Neuronal stem cell (in vitro differentiated cells): ENCODE measurements around the gene PSMD11.

Experiments used
- DNase-seq: peaks from one replicate; pipeline ENCODE4 v3.0.0-alpha.2; 2013; ENCODE audit warnings: low spot score
- H2AFZ ChIP-seq: one replicate; pipeline ENCODE4 v1.6.1; 2013; ENCODE audit warnings: mild to moderate bottlenecking, low read length, inconsistent platforms
- H2AK5ac ChIP-seq: 2 replicates; pipeline ENCODE4 v1.6.1; 2013; ENCODE audit warnings: low read depth, mild to moderate bottlenecking, inconsistent platforms, low read length, moderate library complexity, mixed read lengths
- H2BK120ac ChIP-seq: 2 replicates; pipeline ENCODE4 v1.6.1; 2013; ENCODE audit warnings: low read depth, mild to moderate bottlenecking, inconsistent platforms, low read length, moderate library complexity, mixed read lengths
- H2BK12ac ChIP-seq: one replicate; pipeline ENCODE4 v1.6.1; 2013; ENCODE audit warnings: low read length, inconsistent platforms
- H2BK15ac ChIP-seq: 2 replicates; pipeline ENCODE4 v1.6.1; 2013; ENCODE audit warnings: mild to moderate bottlenecking, low read length, inconsistent platforms, mixed read lengths
- H2BK5ac ChIP-seq: one replicate; pipeline ENCODE4 v1.6.1; 2013; ENCODE audit warnings: inconsistent platforms, mild to moderate bottlenecking, low read length, moderate library complexity
- H3K14ac ChIP-seq: one replicate; pipeline ENCODE4 v1.6.1; 2013; ENCODE audit warnings: low read length, inconsistent platforms
- H3K18ac ChIP-seq: 2 replicates; pipeline ENCODE4 v1.6.1; 2013; ENCODE audit warnings: low read length, inconsistent platforms
- H3K23ac ChIP-seq: 2 replicates; pipeline ENCODE4 v1.6.1; 2013; ENCODE audit warnings: low read depth, mild to moderate bottlenecking, mixed read lengths, low read length, inconsistent platforms; ENCODE audit not compliant: poor library complexity
- H3K27ac ChIP-seq: replicated peaks from 3 replicates; pipeline ENCODE4 v1.5.1; 2013; ENCODE audit warnings: low read length, inconsistent platforms
- H3K27me3 ChIP-seq, 3 experiments: 2 replicates each; pipeline ENCODE4 v1.6.1; 2013; ENCODE audit warnings: low read length in 3 of 3, mild to moderate bottlenecking in 2 of 3, inconsistent platforms in 1 of 3, low read depth in 1 of 3, mixed read lengths in 1 of 3, moderate library complexity in 1 of 3; ENCODE audit not compliant: control insufficient read depth in 3 of 3, insufficient read depth in 3 of 3
- H3K36me3 ChIP-seq, 2 donors: replicated peaks in 1 of 2; 2 replicates each; pipeline ENCODE4 v1.6.1; 2013; ENCODE audit warnings: low read length in 2 of 2; ENCODE audit not compliant: control insufficient read depth in 2 of 2, insufficient read depth in 2 of 2
- H3K4ac ChIP-seq: 2 replicates; pipeline ENCODE4 v1.6.1; 2013; ENCODE audit warnings: inconsistent platforms, mild to moderate bottlenecking, low read length, moderate library complexity
- H3K4me1 ChIP-seq, 2 donors: 1 replicate in 1 of 2; 2 replicates in 1 of 2; pipeline ENCODE4 v1.6.1; 2013; ENCODE audit warnings: low read length in 2 of 2, low read depth in 1 of 2; ENCODE audit not compliant: control insufficient read depth in 2 of 2, insufficient read depth in 1 of 2
- H3K4me2 ChIP-seq: one replicate; pipeline ENCODE4 v1.6.1; 2013; ENCODE audit warnings: mild to moderate bottlenecking, low read length, inconsistent platforms; ENCODE audit not compliant: insufficient read depth, poor library complexity, severe bottlenecking
- H3K4me3 ChIP-seq, 2 donors: 2 replicates each; pipeline ENCODE4 v1.5.1; 2013; ENCODE audit warnings: low read length in 2 of 2, mild to moderate bottlenecking in 2 of 2, inconsistent platforms in 1 of 2, moderate library complexity in 1 of 2
- H3K79me1 ChIP-seq: one replicate; pipeline ENCODE4 v1.6.1; 2013; ENCODE audit warnings: low read depth, mild to moderate bottlenecking, inconsistent platforms, low read length, moderate library complexity
- H3K9ac ChIP-seq: one replicate; pipeline ENCODE4 v1.6.1; 2013; ENCODE audit warnings: mild to moderate bottlenecking, low read depth, low read length, inconsistent platforms; ENCODE audit not compliant: poor library complexity
- H3K9me3 ChIP-seq, 2 donors: replicated peaks in 1 of 2; 2 replicates each; pipeline versions ENCODE3 to v1.6.1; 2013; ENCODE audit warnings: low read length in 2 of 2, mild to moderate bottlenecking in 2 of 2, inconsistent platforms in 1 of 2, low read depth in 1 of 2, mixed read lengths in 1 of 2, moderate library complexity in 1 of 2; ENCODE audit not compliant: control insufficient read depth in 2 of 2, insufficient read depth in 1 of 2
- H4K8ac ChIP-seq: one replicate; pipeline ENCODE4 v1.6.1; 2013; ENCODE audit warnings: low read depth, mild to moderate bottlenecking, inconsistent platforms, low read length, moderate library complexity
- H4K91ac ChIP-seq: one replicate; pipeline ENCODE4 v1.6.1; 2013; ENCODE audit warnings: low read length, low read depth, mild to moderate bottlenecking, inconsistent platforms; ENCODE audit not compliant: poor library complexity
- whole genome bisulfite sequencing, 2 donors: extraction: QIAGEN DNeasy Blood & Tissue Kit; methylation state at CpG; one replicate each; pipeline ENCODE4 v1.1.7; 2013; ENCODE audit warnings: missing lambda C conversion rate in 2 of 2, mixed read lengths in 1 of 2; ENCODE audit not compliant: insufficient read length in 2 of 2, insufficient replicate concordance in 1 of 2; ENCODE audit errors: extremely low coverage in 2 of 2; 5-methylcytosine and 5-hydroxymethylcytosine counted together

The PSMD11 gene

GRCh38 chr17:32518646-32519227 is 74.4 kb downstream of the PSMD11 start:
- Histone ChIP-seq H3K36me3 (no peaks in the 10 kb centered on the region), H3K14ac (no peak overlapping the region), H2BK5ac (peak overlapping the region; percentile 82), H3K27me3 (no peaks in the 10 kb centered on the region), H2BK15ac (peak overlapping the region; percentile 84), H2BK12ac (peak overlapping the region; percentile 16), H3K18ac (peak overlapping the region; percentile 72), H3K79me1 (no peaks in the 10 kb centered on the region), H3K9ac (peak overlapping the region; percentile 74), H3K9me3 (no peaks in the 10 kb centered on the region), H2BK120ac (peak overlapping the region; percentile 56), H2AK5ac (peak overlapping the region; percentile 88), H3K4ac (no peak overlapping the region), H4K91ac (peak overlapping the region; percentile 30), H3K27ac (peak overlapping the region; percentile 94), H3K23ac (peak overlapping the region; percentile 4), H3K4me2 (peak overlapping the region; percentile 52), H2AFZ (peak overlapping the region; percentile 75), H4K8ac (peak overlapping the region; percentile 43), H3K4me1 (peaks cover 39 to 59% of the 10 kb centered on the region in 2 donors), H3K4me3 (peak overlapping the region; percentile 39 to 71)
- no CpG with 5 or more reads among the region's 31 CpGs for WGBS, 2 donors
- no peak for DNase-seq

GRCh38 chr17:32519228-32520103 is 75.2 kb downstream of the PSMD11 start:
- Histone ChIP-seq H2BK120ac (peak overlapping the region; percentile 56), H3K4me1 (peaks cover 39 to 59% of the 10 kb centered on the region in 2 donors), H4K91ac (peak overlapping the region; percentile 30), H2BK5ac (peak overlapping the region; percentile 82), H3K4me3 (peak overlapping the region; percentile 39 to 71), H2AK5ac (peak overlapping the region; percentile 88), H2BK12ac (peak overlapping the region; percentile 16), H3K4ac (no peak overlapping the region), H3K23ac (no peak overlapping the region), H3K27ac (peak overlapping the region; percentile 94), H3K36me3 (no peaks in the 10 kb centered on the region), H3K79me1 (no peaks in the 10 kb centered on the region), H2BK15ac (peak overlapping the region; percentile 84), H3K4me2 (peak overlapping the region; percentile 52), H2AFZ (peak overlapping the region; percentile 75), H3K18ac (peak overlapping the region; percentile 72), H3K9ac (peak overlapping the region; percentile 74), H3K9me3 (no peaks in the 10 kb centered on the region), H3K14ac (no peak overlapping the region), H3K27me3 (no peaks in the 10 kb centered on the region), H4K8ac (peak overlapping the region; percentile 43)
- peak; percentile 91 for DNase-seq
- WGBS, 2 donors, result no CpG with 5 or more reads among the region's 61 CpGs

- peak overlapping the region in 1 of 2 donors; percentile 39 for H3K4me3 ChIP-seq
- no CpG with 5 or more reads among the region's 17 CpGs for WGBS, 2 donors
These were observed 75.9 kb downstream of the PSMD11 start for GRCh38 chr17:32520104-32520701.

More at GRCh38 chr17:32520104-32520701, 75.9 kb downstream of the PSMD11 start:
- no peaks in the 10 kb centered on the region for H3K27me3 ChIP-seq
- no peak overlapping the region for H2BK120ac ChIP-seq
- no peak overlapping the region for H2BK15ac ChIP-seq
- peaks cover 39 to 56% of the 10 kb centered on the region in 2 donors for H3K4me1 ChIP-seq
- no peaks in the 10 kb centered on the region for H3K36me3 ChIP-seq
- H3K79me1 ChIP-seq, result no peaks in the 10 kb centered on the region
- peak overlapping the region; percentile 90 for H3K27ac ChIP-seq
- H3K4me2 ChIP-seq, result peak overlapping the region; percentile 28
- H3K18ac ChIP-seq, result peak overlapping the region; percentile 88
- H3K4ac ChIP-seq, result no peak overlapping the region
- no peak overlapping the region for H3K14ac ChIP-seq
- no peak overlapping the region for H3K23ac ChIP-seq
- peak overlapping the region; percentile 7 for H2BK5ac ChIP-seq
- no peak overlapping the region for H4K8ac ChIP-seq
- no peak overlapping the region for H2AK5ac ChIP-seq
- no peak overlapping the region for H2BK12ac ChIP-seq
- H3K9me3 ChIP-seq, result no peaks in the 10 kb centered on the region
- DNase-seq, result peak; percentile 35
- no peak overlapping the region for H4K91ac ChIP-seq
- peak overlapping the region; percentile 75 for H2AFZ ChIP-seq
- no peak overlapping the region for H3K9ac ChIP-seq
